PC-9 (cell line): ENCODE measurements around the gene TKT. TPM values are rescaled to one million over a fixed set of nuclear protein-coding genes. Genes with fewer than 3 reads are reported as not detected.
A peak's percentile ranks its signal among the peaks of the same experiment; 100 is the strongest.

Source experiments
- BruUV-seq: library from RNA; stranded (reverse); fragments of 400-500 nt; replicated peaks from 2 replicates; lab custom pipeline; 2021; lab: Mats Ljungman, UMichigan
- CTCF ChIA-PET: fragments of 300-600 bp; sonication (Branson Sonifier 250); formaldehyde crosslinking; loops from one replicate; lab custom pipeline; 2022; ENCODE audit warnings: antibody characterized with exemption; lab: Charles Lee
- POLR2A ChIA-PET: fragments of 300-600 bp; sonication (Branson Sonifier 250); formaldehyde crosslinking; loops from one replicate; lab custom pipeline; 2022; ENCODE audit warnings: antibody characterized with exemption; ENCODE audit not compliant: unreplicated experiment; lab: Charles Lee
- DNase-seq, 2 experiments: peaks; one replicate each; pipeline versions ENCODE4 v3.0.0 to v3.0.0-alpha.2; 2015 to 2022; ENCODE audit warnings: mixed read lengths in 1 of 2
- H2AFZ ChIP-seq: fragments of 200-600 bp; sonication (generic); 2 replicates; pipeline ENCODE4 v1.8.1; 2017; ENCODE audit warnings: antibody characterized with exemption
- H3F3A ChIP-seq: fragments of 200-600 bp; sonication (generic); 2 replicates; pipeline ENCODE4 v1.8.1; 2017; ENCODE audit warnings: antibody characterized with exemption, mild to moderate bottlenecking, low read depth; ENCODE audit not compliant: insufficient read depth
- H3K27ac ChIP-seq: fragments of 200-600 bp; sonication (generic); 2 replicates; pipeline ENCODE4 v1.6.1; 2016; ENCODE audit warnings: mixed run types
- H3K27me3 ChIP-seq: fragments of 200-600 bp; sonication (generic); 2 replicates; pipeline ENCODE4 v1.6.1; 2016; ENCODE audit warnings: low read depth, mixed run types; ENCODE audit not compliant: insufficient read depth
- H3K36me3 ChIP-seq: fragments of 200-600 bp; sonication (generic); 2 replicates; pipeline ENCODE4 v1.6.1; 2016; ENCODE audit warnings: low read depth, mixed run types
- H3K4me1 ChIP-seq: fragments of 200-600 bp; sonication (generic); replicated peaks from 2 replicates; pipeline ENCODE4 v1.6.1; 2016; ENCODE audit warnings: mixed run types; ENCODE audit not compliant: insufficient read depth
- H3K4me2 ChIP-seq: fragments of 200-600 bp; sonication (generic); 2 replicates; pipeline ENCODE4 v1.6.1; 2017; ENCODE audit warnings: mixed run types
- H3K4me3 ChIP-seq: fragments of 200-600 bp; sonication (generic); 2 replicates; pipeline ENCODE4 v1.6.1; 2016; ENCODE audit warnings: mixed run types
- H3K79me2 ChIP-seq: fragments of 200-600 bp; sonication (generic); 2 replicates; pipeline ENCODE4 v1.6.1; 2017; ENCODE audit warnings: low read depth, mixed run types
- H3K9me2 ChIP-seq: fragments of 200-600 bp; sonication (generic); 2 replicates; pipeline ENCODE4 v1.8.1; 2017; ENCODE audit warnings: mild to moderate bottlenecking; ENCODE audit not compliant: insufficient read depth
- H3K9me3 ChIP-seq: fragments of 200-600 bp; sonication (generic); 2 replicates; pipeline ENCODE4 v1.8.1; 2016; ENCODE audit warnings: low read depth; ENCODE audit not compliant: insufficient read depth
- H4K20me1 ChIP-seq: fragments of 200-600 bp; sonication (generic); 2 replicates; pipeline ENCODE4 v1.8.1; 2017; ENCODE audit not compliant: insufficient read depth
- CTCF ChIP-seq: fragments of 200-600 bp; sonication (generic); conservative IDR thresholded peaks from 2 replicates; pipeline ENCODE4 v1.6.1; 2017; ENCODE audit warnings: mixed run types, antibody characterized with exemption, mild to moderate bottlenecking, moderate library complexity
- EZH2 ChIP-seq: fragments of 200-600 bp; sonication (generic); IDR thresholded peaks from 2 replicates; pipeline ENCODE4 v1.8.0; 2017; ENCODE audit warnings: antibody characterized with exemption, low read depth
- intact Hi-C: fragments of 100-400 bp; cut with micrococcal nuclease; formaldehyde crosslinking; loops from one replicate; pipeline ENCODE4 v1.10.0; 2022; ENCODE audit not compliant: unreplicated experiment
- total RNA-seq: library from RNA; stranded (reverse); gene quantifications from 2 replicates; pipeline ENCODE4 v1.2.3, GENCODE V29; 2021

TKT gene
- total RNA-seq, 1 experiment from 2014 or later = 2,016 TPM

GRCh38 chr3:53195602-53196574 lies 59.9 kb downstream of the TKT start:
- H3K4me3 ChIP-seq = no peak overlapping the region
- no peaks in the 10 kb centered on the region for H3K36me3 ChIP-seq
- H2AFZ ChIP-seq = no peak overlapping the region
- H3F3A ChIP-seq = no peaks in the 10 kb centered on the region
- H4K20me1 ChIP-seq = no peaks in the 10 kb centered on the region
- H3K9me2 ChIP-seq = no peaks in the 10 kb centered on the region
- H3K4me1 ChIP-seq = peaks cover 8% of the 10 kb centered on the region
- no peaks in the 10 kb centered on the region for H3K9me3 ChIP-seq
- CTCF ChIA-PET = interaction anchor here (0.6 to 1.4 kb wide), 3 partner anchors 41 to 82 kb away, joined by 3 to 7 read pairs (median 6); no protein-coding TSS in a partner anchor
- peak; percentile 93 for TF ChIP-seq CTCF
- TF ChIP-seq EZH2 = no peak
- DNase-seq = peak in 1 of 2 experiments; percentile 51
- H3K4me2 ChIP-seq = no peak overlapping the region
- intact Hi-C loops = loop anchor here (1.0 to 10.0 kb wide), 3 partner anchors 62 to 519 kb away; no protein-coding TSS in a partner anchor
- BruUV-seq = no TSS peak
- no peaks in the 10 kb centered on the region for H3K27me3 ChIP-seq
- POLR2A ChIA-PET = no interaction called here
- no peaks in the 10 kb centered on the region for H3K79me2 ChIP-seq
- H3K27ac ChIP-seq = no peak overlapping the region

- no peak for TF ChIP-seq EZH2
- CTCF ChIA-PET = interaction anchor here (0.5 to 0.7 kb wide), 2 partner anchors 62 kb away, joined by 3 read pairs; no protein-coding TSS in a partner anchor
- Histone ChIP-seq H3K36me3 (no peaks in the 10 kb centered on the region), H3K27me3 (no peaks in the 10 kb centered on the region), H3K9me2 (no peaks in the 10 kb centered on the region), H3K4me1 (peaks cover 8% of the 10 kb centered on the region), H3K9me3 (no peaks in the 10 kb centered on the region), H3F3A (no peaks in the 10 kb centered on the region), H3K4me2 (no peak overlapping the region), H3K79me2 (no peaks in the 10 kb centered on the region), H3K4me3 (no peak overlapping the region), H3K27ac (no peak overlapping the region), H4K20me1 (no peaks in the 10 kb centered on the region), H2AFZ (no peak overlapping the region)
- POLR2A ChIA-PET = no interaction called here
- no TSS peak for BruUV-seq
- intact Hi-C loops = loop anchor here (10.0 kb wide), 1 partner anchor 520 kb away; no protein-coding TSS in a partner anchor
- DNase-seq = no peak
These were observed 60.8 kb downstream of the TKT start for GRCh38 chr3:53195066-53195450.

GRCh38 chr3:53194210-53195065 lies 61.4 kb downstream of the TKT start:
- POLR2A ChIA-PET = no interaction called here
- Histone ChIP-seq H2AFZ (no peak overlapping the region), H3K9me2 (no peaks in the 10 kb centered on the region), H3K4me2 (no peak overlapping the region), H3K79me2 (no peaks in the 10 kb centered on the region), H4K20me1 (no peaks in the 10 kb centered on the region), H3K9me3 (no peaks in the 10 kb centered on the region), H3K4me3 (no peak overlapping the region), H3K27me3 (no peaks in the 10 kb centered on the region), H3K4me1 (peaks cover 8% of the 10 kb centered on the region), H3K36me3 (no peaks in the 10 kb centered on the region), H3F3A (no peaks in the 10 kb centered on the region), H3K27ac (no peak overlapping the region)
- TF ChIP-seq CTCF (no peak), EZH2 (no peak)
- CTCF ChIA-PET = interaction anchor here (0.5 to 0.7 kb wide), 2 partner anchors 61 to 62 kb away, joined by 3 read pairs; no protein-coding TSS in a partner anchor
- DNase-seq = no peak
- no TSS peak for BruUV-seq
- intact Hi-C loops = loop anchor here (1.0 to 10.0 kb wide), 2 partner anchors 64 to 520 kb away; partner anchors contain the start of gene RFT1
